MM.1S (cell line): ENCODE measurements around the gene COL20A1.

ENCODE experiments used
- DNase-seq: peaks from one replicate; pipeline ENCODE4 v3.0.0-alpha.2; 2015
- H2AFZ ChIP-seq: fragments of 300-600 bp; sonication (generic); 2 replicates; pipeline ENCODE4 v1.6.0; 2016; ENCODE audit warnings: antibody characterized with exemption, low read length
- H3F3A ChIP-seq: fragments of 300-600 bp; sonication (generic); 2 replicates; pipeline ENCODE4 v1.6.1; 2016; ENCODE audit warnings: mild to moderate bottlenecking, antibody characterized with exemption, low read length, moderate library complexity, mixed read lengths; ENCODE audit not compliant: insufficient read depth
- H3K27ac ChIP-seq: fragments of 300-600 bp; sonication (generic); 2 replicates; pipeline ENCODE4 v1.5.1; 2016; ENCODE audit warnings: mild to moderate bottlenecking, low read length
- H3K27me3 ChIP-seq: fragments of 300-600 bp; sonication (generic); replicated peaks from 2 replicates; pipeline ENCODE4 v1.6.0; 2016; ENCODE audit warnings: low read length; ENCODE audit not compliant: insufficient read depth
- H3K36me3 ChIP-seq: fragments of 300-600 bp; sonication (generic); replicated peaks from 2 replicates; pipeline ENCODE4 v1.6.1; 2016; ENCODE audit warnings: mild to moderate bottlenecking, low read length, mixed read lengths; ENCODE audit not compliant: insufficient read depth
- H3K4me1 ChIP-seq: fragments of 300-600 bp; sonication (generic); 2 replicates; pipeline ENCODE4 v1.6.1; 2016; ENCODE audit warnings: low read length, mixed read lengths
- H3K4me2 ChIP-seq: fragments of 300-600 bp; sonication (generic); 2 replicates; pipeline ENCODE4 v1.6.0; 2016; ENCODE audit warnings: low read depth, low read length
- H3K4me3 ChIP-seq: fragments of 300-600 bp; sonication (generic); 2 replicates; pipeline ENCODE4 v1.5.1; 2016; ENCODE audit warnings: low read length, mixed read lengths
- H3K79me2 ChIP-seq: fragments of 300-600 bp; sonication (generic); 2 replicates; pipeline ENCODE4 v1.6.1; 2016; ENCODE audit warnings: mixed run types, low read length, mixed read lengths
- H3K9ac ChIP-seq: fragments of 300-600 bp; sonication (generic); 2 replicates; pipeline ENCODE4 v1.6.1; 2016; ENCODE audit warnings: low read length, mixed read lengths
- H3K9me2 ChIP-seq: fragments of 300-600 bp; sonication (generic); replicated peaks from 2 replicates; pipeline ENCODE4 v1.6.1; 2016; ENCODE audit warnings: mild to moderate bottlenecking, low read length, mixed read lengths; ENCODE audit not compliant: insufficient read depth
- H3K9me3 ChIP-seq: fragments of 300-600 bp; sonication (generic); replicated peaks from 2 replicates; pipeline ENCODE4 v1.6.1; 2016; ENCODE audit warnings: mild to moderate bottlenecking, low read length, mixed read lengths; ENCODE audit not compliant: insufficient read depth
- H4K20me1 ChIP-seq: fragments of 300-600 bp; sonication (generic); 2 replicates; pipeline ENCODE4 v1.6.1; 2016; ENCODE audit warnings: mild to moderate bottlenecking, low read length, moderate library complexity, mixed read lengths; ENCODE audit not compliant: insufficient read depth
- EZH2 ChIP-seq: fragments of 300-600 bp; sonication (generic); optimal IDR thresholded peaks from 2 replicates; pipeline ENCODE3; 2017; ENCODE audit warnings: low read depth, mild to moderate bottlenecking, antibody characterized with exemption, low read length, mixed read lengths
- EZH2phosphoT487 ChIP-seq: fragments of 300-600 bp; sonication (generic); IDR thresholded peaks from 2 replicates; pipeline ENCODE4 v1.6.1; 2018; ENCODE audit warnings: antibody characterized with exemption, low read length
- TF ChIP-seq, protein P1 (sequence below): fragments of 300-600 bp; sonication (generic); IDR thresholded peaks from 2 replicates; pipeline ENCODE4 v1.5.1; 2016; ENCODE audit warnings: antibody characterized with exemption, low read length, mixed read lengths

Gene COL20A1

DNA sequence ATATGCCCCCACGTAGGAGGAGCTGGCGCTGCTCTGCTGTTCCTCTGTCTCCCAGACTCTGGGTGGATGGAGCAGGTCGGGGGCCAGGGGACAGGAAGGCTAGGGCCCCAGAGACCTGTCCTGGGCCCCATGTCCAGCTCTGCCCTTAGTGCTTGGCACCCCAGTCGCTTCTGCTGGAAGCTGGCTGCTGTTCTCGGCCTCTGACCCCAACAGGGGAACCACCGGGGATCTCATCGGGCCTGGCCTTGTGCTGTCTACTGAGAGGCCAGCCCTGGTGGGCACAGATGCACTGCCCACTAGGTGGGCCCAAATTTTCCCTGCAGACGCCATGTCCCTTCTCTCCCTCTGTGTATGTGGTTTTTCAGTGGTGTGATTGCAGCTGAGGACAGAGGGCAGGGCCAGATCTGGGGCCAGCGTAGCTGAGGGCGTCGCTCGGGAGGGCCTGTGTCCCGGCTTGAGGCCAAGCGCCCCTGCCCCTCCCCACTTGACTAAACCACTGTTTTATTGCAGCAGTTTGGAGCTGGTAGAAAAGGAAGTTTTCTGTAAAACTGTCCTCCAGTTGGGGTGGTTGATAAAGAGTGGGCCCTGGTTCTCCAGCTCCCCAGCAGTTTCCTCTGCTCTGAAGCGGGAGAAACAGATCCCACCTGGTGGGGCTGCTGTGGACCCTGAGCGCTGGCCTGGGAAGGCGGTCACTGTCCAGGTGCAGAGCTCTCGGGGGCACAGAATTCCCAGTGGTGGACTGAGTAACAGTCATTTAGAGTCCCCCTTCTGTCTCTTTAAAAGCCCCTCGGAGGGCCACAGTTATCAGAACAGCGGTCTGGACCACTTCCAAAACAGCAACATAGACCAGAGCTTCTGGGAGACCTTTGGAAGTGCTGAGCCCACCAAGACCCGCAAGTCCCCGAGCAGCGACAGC, 5.9 kb upstream of the COL20A1 start:
- no peaks in the 10 kb centered on the region for H3F3A ChIP-seq
- no peaks in the 10 kb centered on the region for H3K79me2 ChIP-seq
- TF ChIP-seq EZH2 (no peak), EZH2phosphoT487 (no peak)
- TF ChIP-seq, protein P1, sequence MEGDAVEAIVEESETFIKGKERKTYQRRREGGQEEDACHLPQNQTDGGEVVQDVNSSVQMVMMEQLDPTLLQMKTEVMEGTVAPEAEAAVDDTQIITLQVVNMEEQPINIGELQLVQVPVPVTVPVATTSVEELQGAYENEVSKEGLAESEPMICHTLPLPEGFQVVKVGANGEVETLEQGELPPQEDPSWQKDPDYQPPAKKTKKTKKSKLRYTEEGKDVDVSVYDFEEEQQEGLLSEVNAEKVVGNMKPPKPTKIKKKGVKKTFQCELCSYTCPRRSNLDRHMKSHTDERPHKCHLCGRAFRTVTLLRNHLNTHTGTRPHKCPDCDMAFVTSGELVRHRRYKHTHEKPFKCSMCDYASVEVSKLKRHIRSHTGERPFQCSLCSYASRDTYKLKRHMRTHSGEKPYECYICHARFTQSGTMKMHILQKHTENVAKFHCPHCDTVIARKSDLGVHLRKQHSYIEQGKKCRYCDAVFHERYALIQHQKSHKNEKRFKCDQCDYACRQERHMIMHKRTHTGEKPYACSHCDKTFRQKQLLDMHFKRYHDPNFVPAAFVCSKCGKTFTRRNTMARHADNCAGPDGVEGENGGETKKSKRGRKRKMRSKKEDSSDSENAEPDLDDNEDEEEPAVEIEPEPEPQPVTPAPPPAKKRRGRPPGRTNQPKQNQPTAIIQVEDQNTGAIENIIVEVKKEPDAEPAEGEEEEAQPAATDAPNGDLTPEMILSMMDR: no peak
- H3K27ac ChIP-seq: no peak overlapping the region
- no peak overlapping the region for H3K4me2 ChIP-seq
- no peak for DNase-seq
- H3K27me3 ChIP-seq: peaks cover 7% of the 10 kb centered on the region; the same call in 1 of the 2 replicates
- H3K9me3 ChIP-seq: no peaks in the 10 kb centered on the region
- H3K36me3 ChIP-seq: no peaks in the 10 kb centered on the region
- no peak overlapping the region for H2AFZ ChIP-seq
- H4K20me1 ChIP-seq: no peaks in the 10 kb centered on the region
- no peak overlapping the region for H3K9ac ChIP-seq
- no peaks in the 10 kb centered on the region for H3K9me2 ChIP-seq
- H3K4me3 ChIP-seq: no peak overlapping the region
- no peaks in the 10 kb centered on the region for H3K4me1 ChIP-seq

GRCh38 chr20:63287697-63288580, 5.0 kb upstream of the COL20A1 start:
- H3K27me3 ChIP-seq: peaks cover 15% of the 10 kb centered on the region
- no peaks in the 10 kb centered on the region for H3F3A ChIP-seq
- H3K9me2 ChIP-seq: no peaks in the 10 kb centered on the region
- no peak overlapping the region for H3K27ac ChIP-seq
- H3K9ac ChIP-seq: no peak overlapping the region
- no peaks in the 10 kb centered on the region for H3K79me2 ChIP-seq
- H3K4me1 ChIP-seq: no peaks in the 10 kb centered on the region
- H3K36me3 ChIP-seq: no peaks in the 10 kb centered on the region
- no peak for DNase-seq
- no peak overlapping the region for H2AFZ ChIP-seq
- H4K20me1 ChIP-seq: no peaks in the 10 kb centered on the region
- no peak overlapping the region for H3K4me2 ChIP-seq
- TF ChIP-seq EZH2phosphoT487: no peak
- TF ChIP-seq, protein P1: no peak
- TF ChIP-seq EZH2: no peak
- H3K9me3 ChIP-seq: no peaks in the 10 kb centered on the region
- no peak overlapping the region for H3K4me3 ChIP-seq

- H3K27ac ChIP-seq: no peak overlapping the region
Measured at GRCh38 chr20:63288581-63289251, 4.3 kb upstream of the COL20A1 start.

More at GRCh38 chr20:63288581-63289251, 4.3 kb upstream of the COL20A1 start:
- no peaks in the 10 kb centered on the region for H3K4me1 ChIP-seq
- H3F3A ChIP-seq: no peaks in the 10 kb centered on the region
- no peaks in the 10 kb centered on the region for H3K79me2 ChIP-seq
- H4K20me1 ChIP-seq: no peaks in the 10 kb centered on the region
- H3K4me3 ChIP-seq: no peak overlapping the region
- peaks cover 23% of the 10 kb centered on the region for H3K27me3 ChIP-seq
- TF ChIP-seq EZH2 (no peak), EZH2phosphoT487 (no peak)
- TF ChIP-seq, protein P1: no peak
- no peaks in the 10 kb centered on the region for H3K36me3 ChIP-seq
- no peak for DNase-seq
- H3K9me2 ChIP-seq: no peaks in the 10 kb centered on the region
- no peak overlapping the region for H2AFZ ChIP-seq
- H3K9ac ChIP-seq: no peak overlapping the region
- H3K4me2 ChIP-seq: no peak overlapping the region
- no peaks in the 10 kb centered on the region for H3K9me3 ChIP-seq
